OCI-LY3 (cell line): ENCODE measurements around the gene ICAM2.

Source experiments
- EZH2phosphoT487 ChIP-seq: fragments of 200-600 bp; shearing (Covaris generic); IDR thresholded peaks from 2 replicates; pipeline ENCODE4 v1.6.1; 2018; ENCODE audit warnings: antibody characterized with exemption, mixed run types, low read depth
- TF ChIP-seq, protein P1 (sequence below): fragments of 200-600, 300-600 bp; sonication (generic); IDR thresholded peaks from 2 replicates; pipeline ENCODE4 v1.5.1; 2014; ENCODE audit warnings: antibody characterized with exemption, low read length, low read depth

DNA sequence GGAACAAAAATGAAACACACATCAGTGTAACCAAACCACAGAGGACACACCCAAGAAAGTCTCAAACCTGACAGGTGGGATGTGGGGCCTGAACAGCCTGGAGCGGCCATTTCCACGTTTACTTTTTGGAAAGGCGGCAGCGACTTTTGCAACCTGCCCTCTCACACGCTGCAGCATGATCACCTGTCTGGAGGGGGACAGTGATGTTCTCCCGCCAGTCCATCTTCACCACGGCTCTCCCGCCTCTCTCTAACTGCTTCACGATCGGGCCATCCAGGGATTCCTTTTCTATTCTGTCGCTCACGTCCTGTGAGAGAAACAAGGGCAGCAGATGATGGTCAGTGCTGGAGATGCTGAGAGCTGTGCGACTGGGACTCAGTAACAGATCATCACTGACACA lies 24.7 kb upstream of the ICAM2 start:
- TF ChIP-seq, protein P1, sequence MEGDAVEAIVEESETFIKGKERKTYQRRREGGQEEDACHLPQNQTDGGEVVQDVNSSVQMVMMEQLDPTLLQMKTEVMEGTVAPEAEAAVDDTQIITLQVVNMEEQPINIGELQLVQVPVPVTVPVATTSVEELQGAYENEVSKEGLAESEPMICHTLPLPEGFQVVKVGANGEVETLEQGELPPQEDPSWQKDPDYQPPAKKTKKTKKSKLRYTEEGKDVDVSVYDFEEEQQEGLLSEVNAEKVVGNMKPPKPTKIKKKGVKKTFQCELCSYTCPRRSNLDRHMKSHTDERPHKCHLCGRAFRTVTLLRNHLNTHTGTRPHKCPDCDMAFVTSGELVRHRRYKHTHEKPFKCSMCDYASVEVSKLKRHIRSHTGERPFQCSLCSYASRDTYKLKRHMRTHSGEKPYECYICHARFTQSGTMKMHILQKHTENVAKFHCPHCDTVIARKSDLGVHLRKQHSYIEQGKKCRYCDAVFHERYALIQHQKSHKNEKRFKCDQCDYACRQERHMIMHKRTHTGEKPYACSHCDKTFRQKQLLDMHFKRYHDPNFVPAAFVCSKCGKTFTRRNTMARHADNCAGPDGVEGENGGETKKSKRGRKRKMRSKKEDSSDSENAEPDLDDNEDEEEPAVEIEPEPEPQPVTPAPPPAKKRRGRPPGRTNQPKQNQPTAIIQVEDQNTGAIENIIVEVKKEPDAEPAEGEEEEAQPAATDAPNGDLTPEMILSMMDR: no peak
- TF ChIP-seq EZH2phosphoT487: no peak
